ENCODE measurements around the gene ERP27.

ERP27 gene

DNA sequence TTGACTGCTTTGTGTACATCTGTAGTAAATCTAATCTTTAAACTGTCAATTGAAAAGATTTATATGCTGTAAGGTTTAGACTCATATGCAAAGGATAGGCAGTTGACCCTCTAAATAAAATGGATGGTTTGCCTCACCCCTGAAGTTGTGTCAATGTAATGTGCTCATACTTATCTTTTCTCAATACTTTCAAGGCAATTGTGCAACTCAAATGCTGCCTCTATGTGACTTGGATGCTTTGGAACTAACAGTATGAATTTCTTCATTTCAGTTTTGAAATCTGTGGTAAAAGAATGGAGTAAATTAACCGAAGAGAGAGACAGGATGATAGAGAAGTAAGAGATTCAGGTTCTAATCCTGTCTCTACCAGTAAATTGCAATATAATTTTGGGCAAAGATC lies 44.2 kb upstream of the ERP27 start:
- TF ChIP-seq, protein P1, sequence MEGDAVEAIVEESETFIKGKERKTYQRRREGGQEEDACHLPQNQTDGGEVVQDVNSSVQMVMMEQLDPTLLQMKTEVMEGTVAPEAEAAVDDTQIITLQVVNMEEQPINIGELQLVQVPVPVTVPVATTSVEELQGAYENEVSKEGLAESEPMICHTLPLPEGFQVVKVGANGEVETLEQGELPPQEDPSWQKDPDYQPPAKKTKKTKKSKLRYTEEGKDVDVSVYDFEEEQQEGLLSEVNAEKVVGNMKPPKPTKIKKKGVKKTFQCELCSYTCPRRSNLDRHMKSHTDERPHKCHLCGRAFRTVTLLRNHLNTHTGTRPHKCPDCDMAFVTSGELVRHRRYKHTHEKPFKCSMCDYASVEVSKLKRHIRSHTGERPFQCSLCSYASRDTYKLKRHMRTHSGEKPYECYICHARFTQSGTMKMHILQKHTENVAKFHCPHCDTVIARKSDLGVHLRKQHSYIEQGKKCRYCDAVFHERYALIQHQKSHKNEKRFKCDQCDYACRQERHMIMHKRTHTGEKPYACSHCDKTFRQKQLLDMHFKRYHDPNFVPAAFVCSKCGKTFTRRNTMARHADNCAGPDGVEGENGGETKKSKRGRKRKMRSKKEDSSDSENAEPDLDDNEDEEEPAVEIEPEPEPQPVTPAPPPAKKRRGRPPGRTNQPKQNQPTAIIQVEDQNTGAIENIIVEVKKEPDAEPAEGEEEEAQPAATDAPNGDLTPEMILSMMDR (IDR thresholded peaks at IDR 0.05; ENCODE audit: extremely low read depth, insufficient read depth, missing control alignments) = no peak
- DNase-seq (ENCODE audit: low spot score) = no peak
- in situ Hi-C loops (cut with MboI; ENCODE audit: low pct_unique_long_range_greater_than_20kb, low sequenced_read_pairs, unreplicated experiment) = loop anchor here (25.0 kb wide), 1 partner anchor 770 kb away; no protein-coding TSS in a partner anchor

DNA sequence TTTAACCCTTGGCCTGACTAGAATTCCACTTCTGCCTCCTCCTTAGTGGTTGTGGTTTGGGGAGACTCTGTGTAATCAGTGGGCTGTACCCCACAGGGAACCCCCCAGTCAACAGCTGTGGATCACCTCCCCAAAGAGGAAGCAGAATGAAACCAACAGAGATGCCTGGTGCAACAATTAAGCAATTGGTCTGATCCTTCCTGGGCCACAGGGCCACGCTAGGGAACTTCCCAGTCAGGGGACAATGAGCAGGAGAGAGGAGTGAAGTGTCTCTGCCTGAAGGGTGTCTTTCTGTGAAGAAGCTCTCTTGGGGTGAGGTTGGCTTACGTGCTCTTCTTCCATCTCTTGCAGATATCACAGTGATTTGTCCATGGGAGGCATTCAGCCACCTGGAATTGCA lies 42.7 kb upstream of the ERP27 start:
- TF ChIP-seq, protein P1 (IDR thresholded peaks at IDR 0.05; ENCODE audit: extremely low read depth, insufficient read depth, missing control alignments) = no peak
- in situ Hi-C loops (cut with MboI; ENCODE audit: low pct_unique_long_range_greater_than_20kb, low sequenced_read_pairs, unreplicated experiment) = loop anchor here (25.0 kb wide), 1 partner anchor 769 kb away; no protein-coding TSS in a partner anchor
- DNase-seq (ENCODE audit: low spot score) = peak; percentile 9

DNA sequence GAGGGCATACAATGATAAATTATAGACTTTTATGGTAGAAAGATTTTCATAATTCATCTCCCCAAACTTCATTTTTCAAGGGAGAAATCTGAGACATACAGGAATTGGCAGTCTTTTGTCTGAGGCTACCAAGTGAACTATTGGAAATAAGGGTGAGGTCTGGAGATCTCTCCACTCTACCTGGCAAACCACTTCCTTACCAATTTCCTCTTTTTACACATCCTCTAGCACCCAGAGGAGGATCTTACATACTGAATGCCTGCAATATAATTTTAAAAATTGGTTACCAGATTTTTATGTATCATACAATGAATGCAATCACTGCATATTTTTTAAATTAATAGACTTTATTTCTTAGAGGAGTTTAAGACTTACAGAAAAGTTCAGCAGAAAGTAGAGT lies 41.1 kb upstream of the ERP27 start:
- TF ChIP-seq, protein P1 (IDR thresholded peaks at IDR 0.05; ENCODE audit: extremely low read depth, insufficient read depth, missing control alignments) = no peak

DNA sequence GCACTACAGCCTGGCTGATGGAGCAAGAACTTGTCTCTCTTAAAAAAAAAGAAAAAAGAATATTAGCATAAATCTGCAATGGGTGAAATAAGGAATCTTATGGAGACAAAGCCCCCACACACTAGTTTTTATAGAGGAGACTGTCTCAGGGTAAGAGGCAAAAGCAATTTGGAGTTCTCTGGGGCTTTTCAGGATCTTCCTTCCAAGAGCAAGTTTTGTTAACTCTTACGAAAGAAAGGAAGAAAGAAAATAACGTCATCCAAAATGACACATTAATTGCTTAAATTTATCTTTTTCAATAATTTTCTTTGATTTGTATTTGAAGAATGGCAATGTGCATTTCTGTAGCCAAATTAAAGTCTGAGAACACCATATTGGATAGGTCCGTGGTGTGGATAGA lies 38.3 kb upstream of the ERP27 start:
- in situ Hi-C loops (cut with MboI; ENCODE audit: low pct_unique_long_range_greater_than_20kb, low sequenced_read_pairs, unreplicated experiment) = loop anchor here (25.0 kb wide), 1 partner anchor 764 kb away; no protein-coding TSS in a partner anchor
- no peak for DNase-seq (ENCODE audit: low spot score)

More for the DNA sequence above, 41.1 kb upstream of the ERP27 start:
- no peak for DNase-seq (ENCODE audit: low spot score)
- in situ Hi-C loops (cut with MboI; ENCODE audit: low pct_unique_long_range_greater_than_20kb, low sequenced_read_pairs, unreplicated experiment) = loop anchor here (25.0 kb wide), 1 partner anchor 767 kb away; no protein-coding TSS in a partner anchor

DNA sequence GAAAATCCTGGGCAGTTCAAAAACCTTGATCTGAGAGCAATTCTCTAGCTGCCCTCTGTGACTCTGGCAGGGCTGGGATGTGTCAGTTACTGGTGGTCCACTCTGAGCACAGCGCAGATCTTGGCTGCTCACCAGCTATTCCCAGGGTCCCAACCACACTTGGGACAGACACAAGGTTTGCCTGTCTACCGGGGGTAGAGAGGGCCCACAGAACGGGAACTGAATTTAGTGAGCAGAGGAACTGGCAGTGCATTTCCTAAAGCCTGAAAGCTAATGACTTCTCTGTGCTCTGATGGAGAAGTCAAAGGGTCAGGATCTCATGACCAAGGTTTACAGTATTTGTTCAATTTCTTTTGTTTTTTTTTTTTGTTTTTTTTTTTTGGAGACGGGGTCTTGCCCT lies 37.1 kb upstream of the ERP27 start:
- in situ Hi-C loops (cut with MboI; ENCODE audit: low pct_unique_long_range_greater_than_20kb, low sequenced_read_pairs, unreplicated experiment) = loop anchor here (25.0 kb wide), 1 partner anchor 763 kb away; no protein-coding TSS in a partner anchor
- TF ChIP-seq, protein P1 (IDR thresholded peaks at IDR 0.05; ENCODE audit: extremely low read depth, insufficient read depth, missing control alignments) = no peak
- DNase-seq (ENCODE audit: low spot score) = no peak

More for the DNA sequence above, 38.3 kb upstream of the ERP27 start:
- TF ChIP-seq, protein P1 (IDR thresholded peaks at IDR 0.05; ENCODE audit: extremely low read depth, insufficient read depth, missing control alignments) = no peak

DNA sequence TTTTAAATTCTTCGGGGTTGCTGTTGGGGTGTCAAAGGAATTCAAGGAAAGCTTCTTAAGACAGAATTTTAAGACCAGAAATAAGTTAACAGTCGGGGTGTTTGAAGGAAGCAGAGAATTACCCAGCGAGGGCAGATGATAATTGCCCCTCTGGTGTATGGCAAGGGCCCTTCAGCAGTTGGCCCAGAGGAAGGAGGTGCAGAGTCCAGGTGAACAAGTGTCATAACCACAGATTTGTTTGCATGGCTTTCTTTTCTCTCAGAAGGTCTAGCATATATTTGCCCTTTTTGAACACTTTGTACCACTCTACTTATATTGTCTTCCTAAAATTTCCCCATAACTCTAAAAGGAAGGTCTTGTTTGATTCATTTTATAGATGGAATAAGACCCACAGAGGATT lies 36.3 kb upstream of the ERP27 start:
- in situ Hi-C loops (cut with MboI; ENCODE audit: low pct_unique_long_range_greater_than_20kb, low sequenced_read_pairs, unreplicated experiment) = loop anchor here (25.0 kb wide), 1 partner anchor 762 kb away; no protein-coding TSS in a partner anchor
- no peak for DNase-seq (ENCODE audit: low spot score)
- TF ChIP-seq, protein P1 (IDR thresholded peaks at IDR 0.05; ENCODE audit: extremely low read depth, insufficient read depth, missing control alignments) = no peak
